Fibroblast of lung (primary cell): ENCODE results near the gene DSCAML1. TPM values are rescaled to one million over a fixed set of nuclear protein-coding genes. Genes with fewer than 3 reads are reported as not detected.

Experiments
- DNase-seq, 2 donors: peaks; one replicate each; pipeline versions ENCODE4 v3.0.0 to v3.0.0-alpha.2; 2010; ENCODE audit warnings: low read depth in 2 of 2
- H2AFZ ChIP-seq: 2 replicates; pipeline ENCODE4 v1.5.1; 2012; ENCODE audit warnings: low read length, control low read depth, inconsistent platforms
- H3K27ac ChIP-seq: 2 replicates; pipeline ENCODE4 v1.5.1; 2011; ENCODE audit warnings: low read length, control low read depth; ENCODE audit not compliant: insufficient read depth
- H3K27me3 ChIP-seq: 2 replicates; pipeline ENCODE4 v1.5.1; 2011; ENCODE audit warnings: mild to moderate bottlenecking, low read length; ENCODE audit not compliant: control insufficient read depth, insufficient read depth
- H3K36me3 ChIP-seq: 2 replicates; pipeline ENCODE4 v1.5.1; 2011; ENCODE audit warnings: low read length; ENCODE audit not compliant: control insufficient read depth, insufficient read depth
- H3K4me1 ChIP-seq: 2 replicates; pipeline ENCODE4 v1.5.1; 2011; ENCODE audit warnings: low read length; ENCODE audit not compliant: control insufficient read depth, insufficient read depth; ENCODE audit errors: extremely low read depth
- H3K4me2 ChIP-seq: 2 replicates; pipeline ENCODE4 v1.5.1; 2011; ENCODE audit warnings: low read length, control low read depth; ENCODE audit not compliant: insufficient read depth; ENCODE audit errors: extremely low read depth
- H3K4me3 ChIP-seq, 4 experiments: fragments of 200-600 bp in 1 of 4; sonication (generic) in 1 of 4; replicated peaks in 1 of 4; 2 replicates each; pipeline ENCODE4 v1.5.1; 2011 to 2016; ENCODE audit warnings: low read length in 4 of 4, low read depth in 3 of 4, mild to moderate bottlenecking in 3 of 4, control low read depth in 2 of 4, inconsistent platforms in 1 of 4, mixed read lengths in 1 of 4; ENCODE audit not compliant: insufficient read depth in 1 of 4; ENCODE audit errors: control extremely low read depth in 1 of 4
- H3K79me2 ChIP-seq: 2 replicates; pipeline ENCODE4 v1.5.1; 2012; ENCODE audit warnings: mild to moderate bottlenecking, low read length, inconsistent platforms; ENCODE audit not compliant: control insufficient read depth, insufficient read depth
- H3K9ac ChIP-seq: 2 replicates; pipeline ENCODE4 v1.5.1; 2011; ENCODE audit warnings: mild to moderate bottlenecking, low read length, control low read depth; ENCODE audit not compliant: insufficient read depth
- H3K9me3 ChIP-seq: 2 replicates; pipeline ENCODE4 v1.5.1; 2012; ENCODE audit warnings: low read depth, low read length; ENCODE audit not compliant: control insufficient read depth, insufficient read depth
- H4K20me1 ChIP-seq: 2 replicates; pipeline ENCODE4 v1.5.1; 2011; ENCODE audit warnings: low read length; ENCODE audit not compliant: control insufficient read depth, insufficient read depth; ENCODE audit errors: extremely low read depth
- EZH2 ChIP-seq: IDR thresholded peaks from 2 replicates; pipeline ENCODE4 v1.5.1; 2012; ENCODE audit warnings: low read length, control low read depth, mild to moderate bottlenecking; ENCODE audit errors: missing control alignments
- polyA plus RNA-seq, 2 donors: library from polyadenylated mRNA; depleted of rRNA in 1 of 2; stranded (reverse) in 1 of 2; unstranded in 1 of 2; fragments of >200 nt; gene quantifications; 2 replicates each; pipeline ENCODE4 v1.2.1, GENCODE V29; 2011 to 2012; ENCODE audit warnings: missing spikeins in 1 of 2
- total RNA-seq: library from RNA; depleted of rRNA; stranded (reverse); fragments of >200 nt; gene quantifications from 2 replicates; pipeline ENCODE4 v1.2.1, GENCODE V29; 2014
- TF ChIP-seq, protein P1 (sequence below), 2 donors: IDR thresholded peaks in 1 of 2; conservative IDR thresholded peaks in 1 of 2; 1 replicate in 1 of 2; 2 replicates in 1 of 2; pipeline ENCODE4 v1.5.1; 2011 to 2012; ENCODE audit warnings: low read length in 2 of 2, control low read depth in 1 of 2, inconsistent platforms in 1 of 2, low read depth in 1 of 2, mild to moderate bottlenecking in 1 of 2

The DSCAML1 gene
- total and polyA plus RNA-seq, 2 donors (not counting 1 experiment from before 2014, with no cell fraction given) = not detected

DNA sequence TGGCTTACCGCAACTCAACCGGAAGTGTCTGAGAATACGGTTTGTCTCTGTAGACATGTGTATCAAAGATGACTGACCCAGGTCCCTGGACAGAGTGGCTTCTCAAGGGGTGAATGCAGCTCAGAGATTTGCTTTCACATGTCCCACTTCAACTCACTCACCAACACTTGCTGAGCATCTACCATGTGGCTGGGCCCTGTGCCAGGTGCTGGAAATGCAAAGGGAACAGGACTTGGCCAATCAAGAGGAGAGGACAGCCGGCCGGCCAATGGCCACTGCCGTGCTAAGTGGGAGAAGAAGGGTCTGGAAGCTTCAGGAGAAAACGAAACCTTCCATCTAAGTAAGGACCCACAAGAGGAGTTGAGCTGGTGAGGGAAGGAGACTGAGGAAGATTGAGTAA is 318.1 kb downstream of the DSCAML1 start:
- H3K4me1 ChIP-seq = no peaks in the 10 kb centered on the region
- no peak overlapping the region for H3K4me2 ChIP-seq
- H3K27me3 ChIP-seq = no peaks in the 10 kb centered on the region
- H3K27ac ChIP-seq = no peak overlapping the region
- H2AFZ ChIP-seq = no peak overlapping the region
- H3K9me3 ChIP-seq = no peaks in the 10 kb centered on the region
- TF ChIP-seq, protein P1, sequence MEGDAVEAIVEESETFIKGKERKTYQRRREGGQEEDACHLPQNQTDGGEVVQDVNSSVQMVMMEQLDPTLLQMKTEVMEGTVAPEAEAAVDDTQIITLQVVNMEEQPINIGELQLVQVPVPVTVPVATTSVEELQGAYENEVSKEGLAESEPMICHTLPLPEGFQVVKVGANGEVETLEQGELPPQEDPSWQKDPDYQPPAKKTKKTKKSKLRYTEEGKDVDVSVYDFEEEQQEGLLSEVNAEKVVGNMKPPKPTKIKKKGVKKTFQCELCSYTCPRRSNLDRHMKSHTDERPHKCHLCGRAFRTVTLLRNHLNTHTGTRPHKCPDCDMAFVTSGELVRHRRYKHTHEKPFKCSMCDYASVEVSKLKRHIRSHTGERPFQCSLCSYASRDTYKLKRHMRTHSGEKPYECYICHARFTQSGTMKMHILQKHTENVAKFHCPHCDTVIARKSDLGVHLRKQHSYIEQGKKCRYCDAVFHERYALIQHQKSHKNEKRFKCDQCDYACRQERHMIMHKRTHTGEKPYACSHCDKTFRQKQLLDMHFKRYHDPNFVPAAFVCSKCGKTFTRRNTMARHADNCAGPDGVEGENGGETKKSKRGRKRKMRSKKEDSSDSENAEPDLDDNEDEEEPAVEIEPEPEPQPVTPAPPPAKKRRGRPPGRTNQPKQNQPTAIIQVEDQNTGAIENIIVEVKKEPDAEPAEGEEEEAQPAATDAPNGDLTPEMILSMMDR (conservative IDR thresholded peaks at IDR 0.05 in 1 of 2, IDR thresholded peaks at IDR 0.05 in 1 of 2; ENCODE audit: low read depth in 1 of 2, low read length in 2 of 2) = no peak
- no peak for TF ChIP-seq EZH2
- H3K36me3 ChIP-seq = no peaks in the 10 kb centered on the region
- no peak for DNase-seq
- H3K9ac ChIP-seq = no peak overlapping the region
- no peaks in the 10 kb centered on the region for H3K79me2 ChIP-seq
- H3K4me3 ChIP-seq = no peak overlapping the region
- H4K20me1 ChIP-seq = no peaks in the 10 kb centered on the region

DNA sequence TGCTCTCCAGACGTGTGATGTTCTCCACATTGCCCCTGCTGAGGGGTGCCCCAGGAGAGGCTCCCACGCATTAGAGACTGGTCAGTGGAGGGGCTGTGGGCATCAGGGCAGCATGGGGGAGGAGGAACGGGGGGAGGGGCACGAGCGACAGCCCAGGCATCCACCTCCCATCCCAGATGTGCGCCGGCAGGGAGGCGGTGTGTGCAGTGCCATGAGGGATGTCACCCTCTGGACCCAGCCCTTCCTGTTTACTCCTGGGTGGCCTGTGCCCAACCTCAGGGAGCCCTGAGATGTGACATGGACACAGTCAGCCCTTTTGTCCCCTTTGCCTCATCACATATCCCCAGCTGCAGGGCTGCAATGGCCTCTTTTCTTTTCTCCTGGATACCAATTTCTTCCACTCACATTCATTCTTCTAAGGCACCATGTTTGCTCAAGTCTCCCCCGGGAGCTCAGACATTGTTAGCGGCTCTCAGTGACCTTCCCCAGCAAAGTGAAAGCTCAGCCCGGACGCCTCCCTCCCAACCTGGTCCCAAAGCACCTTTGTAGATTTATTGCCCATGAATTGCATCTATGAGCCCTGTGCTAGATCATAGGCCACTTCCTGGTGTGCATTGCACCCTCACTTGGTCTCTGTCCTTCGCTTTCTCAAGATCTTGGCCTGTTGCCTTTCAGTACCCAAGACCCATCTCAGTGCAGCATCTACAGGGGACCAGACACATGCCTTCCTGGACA is 318.7 kb downstream of the DSCAML1 start:
- no peak overlapping the region for H3K9ac ChIP-seq
- TF ChIP-seq, protein P1 (conservative IDR thresholded peaks at IDR 0.05 in 1 of 2, IDR thresholded peaks at IDR 0.05 in 1 of 2; ENCODE audit: low read depth in 1 of 2, low read length in 2 of 2) = no peak
- no peak for TF ChIP-seq EZH2
- H3K9me3 ChIP-seq = no peaks in the 10 kb centered on the region
- no peaks in the 10 kb centered on the region for H3K4me1 ChIP-seq
- no peak overlapping the region for H3K27ac ChIP-seq
- H3K27me3 ChIP-seq = no peaks in the 10 kb centered on the region
- H3K4me2 ChIP-seq = no peak overlapping the region
- no peaks in the 10 kb centered on the region for H4K20me1 ChIP-seq
- no peaks in the 10 kb centered on the region for H3K79me2 ChIP-seq
- H2AFZ ChIP-seq = no peak overlapping the region
- no peaks in the 10 kb centered on the region for H3K36me3 ChIP-seq
- DNase-seq = no peak
- H3K4me3 ChIP-seq = no peak overlapping the region

GRCh38 chr11:117477721-117478120 is 319.3 kb downstream of the DSCAML1 start:
- H4K20me1 ChIP-seq = no peaks in the 10 kb centered on the region
- H3K4me1 ChIP-seq = no peaks in the 10 kb centered on the region
- H3K9ac ChIP-seq = no peak overlapping the region
- no peaks in the 10 kb centered on the region for H3K27me3 ChIP-seq
- H3K79me2 ChIP-seq = no peaks in the 10 kb centered on the region
- no peaks in the 10 kb centered on the region for H3K9me3 ChIP-seq
- no peak for TF ChIP-seq EZH2
- TF ChIP-seq, protein P1 (conservative IDR thresholded peaks at IDR 0.05 in 1 of 2, IDR thresholded peaks at IDR 0.05 in 1 of 2; ENCODE audit: low read depth in 1 of 2, low read length in 2 of 2) = no peak
- no peak overlapping the region for H3K4me2 ChIP-seq
- no peak overlapping the region for H3K27ac ChIP-seq
- no peaks in the 10 kb centered on the region for H3K36me3 ChIP-seq
- DNase-seq = no peak
- no peak overlapping the region for H2AFZ ChIP-seq
- H3K4me3 ChIP-seq = no peak overlapping the region
